Measurements from ENCODE around the gene ISL2. TPM values are rescaled to one million over a fixed set of nuclear protein-coding genes. Genes with fewer than 3 reads are reported as not detected.
A peak's percentile ranks its signal among the peaks of the same experiment; 100 is the strongest.

The ISL2 gene
- total and polyA plus RNA-seq, 9 of the 15 experiments (the other 6 are each of a cell fraction or from before 2014, with no cell fraction given): 0.15 to 23.7 (median 4.0) TPM

- peak; percentile 56; the same call in 1 of the 2 replicates for TF ChIP-seq MAFF (IDR thresholded peaks at IDR 0.05; ENCODE audit: low read length)
- no peak for TF ChIP-seq ATF1 (CRISPR knock-in tag; IDR thresholded peaks at IDR 0.05)
- TF ChIP-seq ATF1 (tag; IDR thresholded peaks at IDR 0.05): peak; percentile 53; the same call in 1 of the 2 replicates
- TF ChIP-seq SLC30A9 (CRISPR knock-in tag; IDR thresholded peaks at IDR 0.05): no peak
- TF ChIP-seq, protein P1, sequence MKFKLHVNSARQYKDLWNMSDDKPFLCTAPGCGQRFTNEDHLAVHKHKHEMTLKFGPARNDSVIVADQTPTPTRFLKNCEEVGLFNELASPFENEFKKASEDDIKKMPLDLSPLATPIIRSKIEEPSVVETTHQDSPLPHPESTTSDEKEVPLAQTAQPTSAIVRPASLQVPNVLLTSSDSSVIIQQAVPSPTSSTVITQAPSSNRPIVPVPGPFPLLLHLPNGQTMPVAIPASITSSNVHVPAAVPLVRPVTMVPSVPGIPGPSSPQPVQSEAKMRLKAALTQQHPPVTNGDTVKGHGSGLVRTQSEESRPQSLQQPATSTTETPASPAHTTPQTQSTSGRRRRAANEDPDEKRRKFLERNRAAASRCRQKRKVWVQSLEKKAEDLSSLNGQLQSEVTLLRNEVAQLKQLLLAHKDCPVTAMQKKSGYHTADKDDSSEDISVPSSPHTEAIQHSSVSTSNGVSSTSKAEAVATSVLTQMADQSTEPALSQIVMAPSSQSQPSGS (CRISPR knock-in tag; IDR thresholded peaks at IDR 0.05): no peak
- no peak for TF ChIP-seq SRSF7 (optimal IDR thresholded peaks at IDR 0.05; ENCODE audit: low read depth, low read length)
- peak; percentile 80 for TF ChIP-seq CCNT2 (IDR thresholded peaks at IDR 0.05; ENCODE audit: borderline replicate concordance, extremely low read depth, insufficient read length, low read depth, low read length)
- TF ChIP-seq ZNF133 (CRISPR knock-in tag; IDR thresholded peaks at IDR 0.05): 0 out of 2 replicates have a peak, but pooled peaks have one; percentile 10
- TF ChIP-seq, protein P2, sequence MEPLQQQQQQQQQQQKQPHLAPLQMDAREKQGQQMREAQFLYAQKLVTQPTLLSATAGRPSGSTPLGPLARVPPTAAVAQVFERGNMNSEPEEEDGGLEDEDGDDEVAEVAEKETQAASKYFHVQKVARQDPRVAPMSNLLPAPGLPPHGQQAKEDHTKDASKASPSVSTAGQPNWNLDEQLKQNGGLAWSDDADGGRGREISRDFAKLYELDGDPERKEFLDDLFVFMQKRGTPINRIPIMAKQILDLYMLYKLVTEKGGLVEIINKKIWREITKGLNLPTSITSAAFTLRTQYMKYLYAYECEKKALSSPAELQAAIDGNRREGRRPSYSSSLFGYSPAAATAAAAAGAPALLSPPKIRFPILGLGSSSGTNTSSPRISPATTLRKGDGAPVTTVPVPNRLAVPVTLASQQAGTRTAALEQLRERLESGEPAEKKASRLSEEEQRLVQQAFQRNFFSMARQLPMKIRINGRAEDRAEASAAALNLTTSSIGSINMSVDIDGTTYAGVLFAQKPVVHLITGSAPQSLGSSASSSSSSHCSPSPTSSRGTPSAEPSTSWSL (CRISPR knock-in tag; IDR thresholded peaks at IDR 0.05; ENCODE audit: borderline replicate concordance): no peak
- TF ChIP-seq ERF (CRISPR knock-in tag; IDR thresholded peaks at IDR 0.05): peak; percentile 47; the same call in 1 of the 2 replicates
- TF ChIP-seq CBFB (CRISPR knock-in tag; IDR thresholded peaks at IDR 0.05): peak; percentile 75; the same call in 1 of the 2 replicates
- no peak for TF ChIP-seq ZC3H4 (CRISPR knock-in tag; IDR thresholded peaks at IDR 0.05; ENCODE audit: borderline replicate concordance)
- TF ChIP-seq MYBL2 (IDR thresholded peaks at IDR 0.05; ENCODE audit: low read depth): no peak
- TF ChIP-seq MYBL2 (CRISPR knock-in tag; IDR thresholded peaks at IDR 0.05; ENCODE audit: borderline replicate concordance): no peak
- no peak for TF ChIP-seq ELK3 (CRISPR knock-in tag; IDR thresholded peaks at IDR 0.05)
- TF ChIP-seq KLF13 (tag; IDR thresholded peaks at IDR 0.05; ENCODE audit: borderline replicate concordance, low read depth): no peak
- no peak; the same call in 1 of the 2 replicates for TF ChIP-seq SIN3B (IDR thresholded peaks at IDR 0.05; ENCODE audit: low read depth)
- TF ChIP-seq, protein P3, sequence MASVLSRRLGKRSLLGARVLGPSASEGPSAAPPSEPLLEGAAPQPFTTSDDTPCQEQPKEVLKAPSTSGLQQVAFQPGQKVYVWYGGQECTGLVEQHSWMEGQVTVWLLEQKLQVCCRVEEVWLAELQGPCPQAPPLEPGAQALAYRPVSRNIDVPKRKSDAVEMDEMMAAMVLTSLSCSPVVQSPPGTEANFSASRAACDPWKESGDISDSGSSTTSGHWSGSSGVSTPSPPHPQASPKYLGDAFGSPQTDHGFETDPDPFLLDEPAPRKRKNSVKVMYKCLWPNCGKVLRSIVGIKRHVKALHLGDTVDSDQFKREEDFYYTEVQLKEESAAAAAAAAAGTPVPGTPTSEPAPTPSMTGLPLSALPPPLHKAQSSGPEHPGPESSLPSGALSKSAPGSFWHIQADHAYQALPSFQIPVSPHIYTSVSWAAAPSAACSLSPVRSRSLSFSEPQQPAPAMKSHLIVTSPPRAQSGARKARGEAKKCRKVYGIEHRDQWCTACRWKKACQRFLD (CRISPR knock-in tag; IDR thresholded peaks at IDR 0.05): peak; percentile 81
- no peak for TF ChIP-seq ETV6 (IDR thresholded peaks at IDR 0.05; ENCODE audit: borderline replicate concordance in 1 of 2, low read depth in 2 of 2, low read length in 1 of 2)
- no peak for TF ChIP-seq ETV6 (CRISPR knock-in tag; IDR thresholded peaks at IDR 0.05; ENCODE audit: borderline replicate concordance)
- no peak for TF ChIP-seq NBN (IDR thresholded peaks at IDR 0.05; ENCODE audit: low read depth)
- 0 out of 2 replicates have a peak, but pooled peaks have one; percentile 39 for TF ChIP-seq ZNF764 (CRISPR knock-in tag; IDR thresholded peaks at IDR 0.05; ENCODE audit: low read depth)
- TF ChIP-seq U2AF2 (optimal IDR thresholded peaks at IDR 0.05; ENCODE audit: low read depth, low read length): no peak
Measured at GRCh38 chr15:76311100-76311953, 25.2 kb upstream of the ISL2 start, which contains the start of gene ETFA (continued).
